Heart left ventricle (tissue), 13 donors: ENCODE data around the gene RECK.

Experiments
- CTCF ChIP-seq, 12 donors: fragments of 200-600 bp; sonication (generic) in 4 of 12; IDR thresholded peaks; one replicate each; pipeline versions ENCODE4 v1.5.0 to v1.8.0; 2018 to 2022; ENCODE audit warnings: antibody characterized with exemption in 12 of 12, mild to moderate bottlenecking in 5 of 12
- POLR2A ChIP-seq, 2 donors: fragments of 450-650 bp; IDR thresholded peaks; one replicate each; pipeline ENCODE4 v1.6.1; 2017; ENCODE audit warnings: antibody characterized with exemption in 2 of 2, mild to moderate bottlenecking in 2 of 2, moderate library complexity in 2 of 2
- donor health status: ischemic (EF 13 %, LVEDD 7.1; RV severe dilation, severe dysfunction).
- donor health status: DM: no; HTN: yes; CAD: no.
- donor health status: DM: no; HTN: no; CAD: no.
- donor health status: ischemic (EF 25% LVEDD 6.9; RV normal size, moderate dysfunction).
- donor health status: ischemic (EF 25% LVEDD 5.7; RV mildly dilated, moderate dysfunction).
- donor health status: ischemic (EF 35%, LVEDD 5.7; RV mildly dilated, moderate dysfunction).
- donor health status: nonischemic (EF 11% LVEDD 7.7; RV severe dilation, severe dysfunction).
- donor health status: DM: yes; HTN: yes; CAD: no.
- donor health status: PGD.
- donor health status: ischemic (EF 29% LVEDD 5.4; RV normal size, mild dysfunction).
- donor health status: nonischemic (EF 23%, LVEDD 6.1; RV moderate dilation, normal function).

- TF ChIP-seq POLR2A (IDR thresholded peaks at IDR 0.05) (no peak), CTCF (IDR thresholded peaks at IDR 0.05) (peak; percentile 71 to 83 (median 80))
Observed at GRCh38 chr9:36023260-36024048, 13.3 kb upstream of the RECK start.
